NCI-H187 treated with DMSO at 0.1 percent for 48 hours (cell line): ENCODE results near the gene CTAGE9.

ENCODE experiments used
- DNase-seq: peaks from one replicate; lab custom pipeline; 2025; lab: John Stamatoyannopoulos, UW

Gene CTAGE9

GRCh38 chr6:131669891-131670290, 40.9 kb downstream of the CTAGE9 start:
- DNase-seq = no peak

GRCh38 chr6:131663578-131664165, 47.1 kb downstream of the CTAGE9 start:
- DNase-seq = no peak

- DNase-seq = no peak
These were observed 50.6 kb downstream of the CTAGE9 start for GRCh38 chr6:131660195-131660594.
